ENCODE results near the gene ZNF236.

ZNF236 gene

GRCh38 chr18:76878426-76878825 is 56.1 kb downstream of the ZNF236 start:
- TF ChIP-seq ZFX (IDR thresholded peaks at IDR 0.05; ENCODE audit: borderline replicate concordance): no peak
- TF ChIP-seq CTCF (IDR thresholded peaks at IDR 0.05): no peak
- H3K27ac ChIP-seq: no peak overlapping the region

GRCh38 chr18:76880026-76880425 is 57.7 kb downstream of the ZNF236 start:
- TF ChIP-seq ZFX (IDR thresholded peaks at IDR 0.05; ENCODE audit: borderline replicate concordance) (no peak), CTCF (IDR thresholded peaks at IDR 0.05) (no peak)
- no peak overlapping the region for H3K27ac ChIP-seq

- TF ChIP-seq ZFX (IDR thresholded peaks at IDR 0.05; ENCODE audit: borderline replicate concordance) (no peak), CTCF (IDR thresholded peaks at IDR 0.05) (no peak)
- H3K27ac ChIP-seq: no peak overlapping the region
Measured at GRCh38 chr18:76881744-76882143, 59.4 kb downstream of the ZNF236 start.

GRCh38 chr18:76882146-76882545 is 59.8 kb downstream of the ZNF236 start:
- TF ChIP-seq CTCF (IDR thresholded peaks at IDR 0.05): no peak
- no peak for TF ChIP-seq ZFX (IDR thresholded peaks at IDR 0.05; ENCODE audit: borderline replicate concordance)
- H3K27ac ChIP-seq: no peak overlapping the region

- no peak overlapping the region for H3K27ac ChIP-seq
- no peak for TF ChIP-seq CTCF (IDR thresholded peaks at IDR 0.05)
- TF ChIP-seq ZFX (IDR thresholded peaks at IDR 0.05; ENCODE audit: borderline replicate concordance): no peak
Measured at GRCh38 chr18:76885001-76885400, 62.6 kb downstream of the ZNF236 start.

GRCh38 chr18:76886112-76886511 is 63.8 kb downstream of the ZNF236 start:
- TF ChIP-seq ZFX (IDR thresholded peaks at IDR 0.05; ENCODE audit: borderline replicate concordance) (no peak), CTCF (IDR thresholded peaks at IDR 0.05) (no peak)
- no peak overlapping the region for H3K27ac ChIP-seq

- no peak overlapping the region for H3K27ac ChIP-seq
- TF ChIP-seq CTCF (IDR thresholded peaks at IDR 0.05): no peak
- TF ChIP-seq ZFX (IDR thresholded peaks at IDR 0.05; ENCODE audit: borderline replicate concordance): no peak
Measured at GRCh38 chr18:76889091-76889699, 66.8 kb downstream of the ZNF236 start.

Measured in 22Rv1 (cell line).